Vagina (tissue), 2 donors: ENCODE results near the gene AKR7A3. TPM values are rescaled to one million over a fixed set of nuclear protein-coding genes. Genes with fewer than 3 reads are reported as not detected.
"Not testable (repeated sequence)": the region's sequence is repeated elsewhere in the genome, so short reads cannot be mapped to it uniquely, and the experiment has no call there.

ENCODE experiments used
- DNase-seq, 2 donors: peaks; one replicate each; pipeline ENCODE4 v3.0.0-alpha.2; 2017; ENCODE audit errors: extremely low spot score in 2 of 2
- H3K27ac ChIP-seq: fragments of 200-600 bp; sonication (generic); one replicate; pipeline ENCODE4 v1.5.1; 2019
- H3K27me3 ChIP-seq: fragments of 200-600 bp; sonication (generic); one replicate; pipeline ENCODE4 v1.5.1; 2019
- H3K36me3 ChIP-seq, 2 donors: fragments of 200-600 bp; sonication (generic); one replicate each; pipeline ENCODE4 v1.5.1; 2017 to 2019
- H3K4me1 ChIP-seq: fragments of 200-600 bp; sonication (generic); one replicate; pipeline ENCODE4 v1.5.1; 2019
- H3K4me3 ChIP-seq, 2 donors: fragments of 200-600 bp; sonication (generic); 1 replicate in 1 of 2; 2 replicates in 1 of 2; pipeline ENCODE4 v1.5.1; 2016 to 2019
- H3K9me3 ChIP-seq: fragments of 200-600 bp; sonication (generic); one replicate; pipeline ENCODE4 v1.5.1; 2019
- CTCF ChIP-seq, 3 experiments: fragments of 450-650 bp in 2 of 3; fragments of 200-600 bp in 1 of 3; sonication (generic) in 1 of 3; IDR thresholded peaks; one replicate each; pipeline ENCODE4 v1.5.1; 2017 to 2019; ENCODE audit warnings: antibody characterized with exemption in 3 of 3, mild to moderate bottlenecking in 2 of 3, moderate library complexity in 2 of 3
- POLR2A ChIP-seq, 2 donors: fragments of 450-650 bp; IDR thresholded peaks; one replicate each; pipeline ENCODE4 v1.6.1; 2017; ENCODE audit warnings: antibody characterized with exemption in 2 of 2, mild to moderate bottlenecking in 2 of 2, moderate library complexity in 2 of 2
- POLR2AphosphoS5 ChIP-seq, 2 donors: sonication (generic); formaldehyde crosslinking; IDR thresholded peaks; one replicate each; pipeline ENCODE4 v1.9.0; 2017; ENCODE audit warnings: antibody characterized with exemption in 2 of 2, mild to moderate bottlenecking in 2 of 2, low read depth in 1 of 2; ENCODE audit not compliant: insufficient read depth in 1 of 2
- intact Hi-C: fragments of 100-400 bp; cut with DNase I; formaldehyde crosslinking; loops from one replicate; pipeline ENCODE4 v1.15.1; 2023
- total RNA-seq: library from RNA; depleted of rRNA; stranded (reverse); fragments of >200 nt; gene quantifications from one replicate; pipeline ENCODE4 v1.2.3, GENCODE V29; 2016

AKR7A3 gene
- total RNA-seq, 1 donor from 2014 or later, result 4.2 TPM

GRCh38 chr1:19273106-19273843 lies 15.3 kb downstream of the AKR7A3 start:
- DNase-seq, result no peak
- Histone ChIP-seq H3K36me3 (no peaks in the 10 kb centered on the region), H3K27ac (no peak overlapping the region), H3K4me3 (no peak overlapping the region), H3K27me3 (no peaks in the 10 kb centered on the region), H3K9me3 (no peaks in the 10 kb centered on the region), H3K4me1 (no peaks in the 10 kb centered on the region)
- intact Hi-C loops, result no loop called here
- TF ChIP-seq POLR2AphosphoS5 (IDR thresholded peaks at IDR 0.05; ENCODE audit: insufficient read depth in 1 of 2, low read depth in 1 of 2) (no peak), CTCF (IDR thresholded peaks at IDR 0.05) (no peak), POLR2A (IDR thresholded peaks at IDR 0.05) (no peak)

- DNase-seq, result no peak
- intact Hi-C loops, result no loop called here
- H3K36me3 ChIP-seq, result no peaks in the 10 kb centered on the region
- H3K4me1 ChIP-seq, result no peaks in the 10 kb centered on the region
- H3K9me3 ChIP-seq, result no peaks in the 10 kb centered on the region
- H3K27me3 ChIP-seq, result no peaks in the 10 kb centered on the region
- no peak overlapping the region for H3K27ac ChIP-seq
- H3K4me3 ChIP-seq, result no peak overlapping the region
- TF ChIP-seq CTCF (IDR thresholded peaks at IDR 0.05), result no peak
- TF ChIP-seq POLR2AphosphoS5 (IDR thresholded peaks at IDR 0.05; ENCODE audit: insufficient read depth in 1 of 2, low read depth in 1 of 2), result no peak
- no peak for TF ChIP-seq POLR2A (IDR thresholded peaks at IDR 0.05)
These were observed 16.5 kb downstream of the AKR7A3 start for GRCh38 chr1:19272064-19272463.

GRCh38 chr1:19270343-19270730 lies 18.2 kb downstream of the AKR7A3 start:
- H3K27me3 ChIP-seq, H3K9me3 ChIP-seq, H3K36me3 ChIP-seq, intact Hi-C loops, H3K4me1 ChIP-seq, H3K4me3 ChIP-seq, DNase-seq, H3K27ac ChIP-seq: not testable (repeated sequence)

- DNase-seq, intact Hi-C loops, H3K4me1 ChIP-seq, H3K4me3 ChIP-seq, H3K9me3 ChIP-seq, H3K36me3 ChIP-seq, H3K27me3 ChIP-seq, H3K27ac ChIP-seq: not testable (repeated sequence)
These were observed 18.9 kb downstream of the AKR7A3 start for GRCh38 chr1:19269427-19270342.

- H3K4me1 ChIP-seq, result no peaks in the 10 kb centered on the region
- TF ChIP-seq POLR2AphosphoS5 (IDR thresholded peaks at IDR 0.05; ENCODE audit: insufficient read depth in 1 of 2, low read depth in 1 of 2), result no peak
- TF ChIP-seq POLR2A (IDR thresholded peaks at IDR 0.05), result no peak
- TF ChIP-seq CTCF (IDR thresholded peaks at IDR 0.05), result no peak
- DNase-seq, result no peak
- H3K27me3 ChIP-seq, result no peaks in the 10 kb centered on the region
- intact Hi-C loops, result no loop called here
- no peak overlapping the region for H3K4me3 ChIP-seq
- H3K27ac ChIP-seq, result no peak overlapping the region
- no peaks in the 10 kb centered on the region for H3K36me3 ChIP-seq
- no peaks in the 10 kb centered on the region for H3K9me3 ChIP-seq
These were observed 20.1 kb downstream of the AKR7A3 start for GRCh38 chr1:19268445-19268844.

- Histone ChIP-seq H3K4me1 (no peaks in the 10 kb centered on the region), H3K36me3 (peaks cover 0 to 27% of the 10 kb centered on the region in 2 donors), H3K4me3 (no peak overlapping the region), H3K9me3 (no peaks in the 10 kb centered on the region), H3K27me3 (no peaks in the 10 kb centered on the region), H3K27ac (no peak overlapping the region)
- TF ChIP-seq POLR2A (IDR thresholded peaks at IDR 0.05) (no peak), POLR2AphosphoS5 (IDR thresholded peaks at IDR 0.05; ENCODE audit: insufficient read depth in 1 of 2, low read depth in 1 of 2) (no peak), CTCF (IDR thresholded peaks at IDR 0.05) (no peak)
- intact Hi-C loops, result no loop called here
- DNase-seq, result no peak
These were observed 25.8 kb downstream of the AKR7A3 start for GRCh38 chr1:19262744-19263143.
